HCT116 (cell line): ENCODE results near the gene PLEK2. TPM values are rescaled to one million over a fixed set of nuclear protein-coding genes. Genes with fewer than 3 reads are reported as not detected.

Experiments used
- ATAC-seq: fragments of 200-7000 bp; cut with Tn5 transposase; 2 replicates; pipeline ENCODE4 v1.9.1; 2020; ENCODE audit warnings: mild to moderate bottlenecking, moderate library complexity
- BruUV-seq: library from RNA; stranded (reverse); fragments of 400-500 nt; replicated peaks from 2 replicates; lab custom pipeline; 2021; lab: Mats Ljungman, UMichigan
- CTCF ChIA-PET: fragments of 300-600 bp; sonication (Branson Sonifier 250); formaldehyde crosslinking; loops from one replicate; lab custom pipeline; 2021; ENCODE audit warnings: antibody characterized with exemption; lab: Charles Lee
- POLR2A ChIA-PET: fragments of 300-600, 350-600 bp; sonication (Branson Sonifier 250); formaldehyde crosslinking; loops from one replicate; lab custom pipeline; 2021; ENCODE audit warnings: antibody characterized with exemption; lab: Charles Lee
- RAD21 ChIA-PET, 2 experiments: fragments of 300-600 bp; sonication (Branson Sonifier 250); formaldehyde crosslinking; loops; one replicate each; lab custom pipeline; 2023; ENCODE audit warnings: low total read pairs in 2 of 2; ENCODE audit not compliant: uncharacterized antibody in 2 of 2, unreplicated experiment in 2 of 2, low non-redundant PET in 1 of 2; lab: Charles Lee
- DNase-seq: peaks from one replicate; pipeline ENCODE4 v3.0.0-alpha.2; 2010; ENCODE audit warnings: low read depth, low spot score
- H2AFZ ChIP-seq: fragments of 200-600 bp; shearing (Covaris generic), sonication (generic); 2 replicates; pipeline ENCODE4 v1.6.1; 2017; ENCODE audit warnings: low read depth, mixed run types, mixed read lengths, antibody characterized with exemption, low read length; ENCODE audit not compliant: poor library complexity, severe bottlenecking
- H3K27ac ChIP-seq: 2 replicates; pipeline ENCODE4 v1.5.1; 2012; ENCODE audit warnings: low read depth, low read length
- H3K27me3 ChIP-seq: fragments of 200-600 bp; sonication (generic); 2 replicates; pipeline ENCODE4 v1.6.1; 2016; ENCODE audit warnings: mixed run types, low read length, mixed read lengths; ENCODE audit not compliant: insufficient read depth
- H3K36me3 ChIP-seq, 2 experiments: fragments of 200-500 bp in 1 of 2; fragments of 200-600 bp in 1 of 2; sonication (Bioruptor generic) in 1 of 2; sonication (generic) in 1 of 2; 2 replicates each; pipeline versions ENCODE4 v1.5.1 to v1.6.1; 2014 to 2016; ENCODE audit warnings: low read length in 2 of 2, inconsistent platforms in 1 of 2, mixed read lengths in 1 of 2, mixed run types in 1 of 2; ENCODE audit not compliant: insufficient read depth in 2 of 2, control insufficient read depth in 1 of 2
- H3K4me1 ChIP-seq, 2 experiments: fragments of 200-600 bp in 1 of 2; sonication (generic) in 1 of 2; 2 replicates each; pipeline versions ENCODE4 v1.5.1 to v1.6.1; 2012 to 2017; ENCODE audit warnings: low read length in 2 of 2, inconsistent platforms in 1 of 2, mild to moderate bottlenecking in 1 of 2, mixed read lengths in 1 of 2, mixed run types in 1 of 2, moderate library complexity in 1 of 2; ENCODE audit not compliant: insufficient read depth in 2 of 2, control insufficient read depth in 1 of 2
- H3K4me2 ChIP-seq: fragments of 200-600 bp; sonication (generic); 2 replicates; pipeline ENCODE4 v1.6.1; 2017; ENCODE audit warnings: mixed run types, low read length, mixed read lengths
- H3K4me3 ChIP-seq, 2 experiments: fragments of 200-600 bp in 1 of 2; sonication (generic) in 1 of 2; replicated peaks in 1 of 2; 2 replicates each; pipeline ENCODE4 v1.5.1; 2011 to 2016; ENCODE audit warnings: low read length in 2 of 2, control low read depth in 1 of 2, low read depth in 1 of 2, mild to moderate bottlenecking in 1 of 2, mixed read lengths in 1 of 2, mixed run types in 1 of 2
- H3K79me2 ChIP-seq: fragments of 200-600 bp; sonication (generic); 2 replicates; pipeline ENCODE4 v1.6.1; 2017; ENCODE audit warnings: mild to moderate bottlenecking, mixed run types, low read length, moderate library complexity, mixed read lengths; ENCODE audit not compliant: insufficient read depth
- H3K9ac ChIP-seq: fragments of 200-600 bp; sonication (generic); 2 replicates; pipeline ENCODE4 v1.6.1; 2016; ENCODE audit warnings: low read length, mixed read lengths
- H3K9me2 ChIP-seq: fragments of 200-600 bp; sonication (generic), shearing (Covaris generic); 2 replicates; pipeline ENCODE4 v1.6.1; 2017; ENCODE audit warnings: mixed run types, mild to moderate bottlenecking, moderate library complexity; ENCODE audit not compliant: insufficient read depth
- H3K9me3 ChIP-seq, 2 experiments: fragments of 200-500 bp in 1 of 2; fragments of 200-600 bp in 1 of 2; sonication (Bioruptor generic) in 1 of 2; sonication (generic) in 1 of 2; 2 replicates each; pipeline ENCODE4 v1.6.1; 2014 to 2017; ENCODE audit warnings: low read length in 2 of 2, mixed read lengths in 2 of 2, inconsistent platforms in 1 of 2, low read depth in 1 of 2, mild to moderate bottlenecking in 1 of 2, mixed run types in 1 of 2, moderate library complexity in 1 of 2; ENCODE audit not compliant: control insufficient read depth in 1 of 2, insufficient read depth in 1 of 2
- H4K20me1 ChIP-seq: fragments of 200-600 bp; sonication (generic), shearing (Covaris generic); 2 replicates; pipeline ENCODE4 v1.6.1; 2017; ENCODE audit warnings: mixed run types, mild to moderate bottlenecking, moderate library complexity; ENCODE audit not compliant: insufficient read depth
- CBX3 ChIP-seq: IDR thresholded peaks from 2 replicates; pipeline ENCODE4 v1.6.1; 2012; ENCODE audit warnings: low read depth
- CEBPB ChIP-seq: IDR thresholded peaks from 2 replicates; pipeline ENCODE4 v1.6.1; 2012; ENCODE audit warnings: low read depth
- CTCF ChIP-seq, 3 experiments: fragments of 200-600 bp in 1 of 3; sonication (generic) in 1 of 3; IDR thresholded peaks in 2 of 3; conservative IDR thresholded peaks in 1 of 3; 2 replicates each; pipeline ENCODE4 v1.5.1; 2012 to 2017; ENCODE audit warnings: low read depth in 2 of 3, low read length in 2 of 3, antibody characterized with exemption in 1 of 3, borderline replicate concordance in 1 of 3, control low read depth in 1 of 3, mild to moderate bottlenecking in 1 of 3, mixed read lengths in 1 of 3, mixed run types in 1 of 3, moderate library complexity in 1 of 3; ENCODE audit not compliant: insufficient read depth in 1 of 3
- EGR1 ChIP-seq: IDR thresholded peaks from 2 replicates; pipeline ENCODE4 v1.6.1; 2012; ENCODE audit warnings: low read depth
- EZH2 ChIP-seq: fragments of 200-600 bp; sonication (generic); IDR thresholded peaks from 2 replicates; pipeline ENCODE4 v1.6.1; 2017; ENCODE audit warnings: antibody characterized with exemption, mixed run types
- EZH2phosphoT487 ChIP-seq: fragments of 200-600 bp; IDR thresholded peaks from 2 replicates; pipeline ENCODE4 v1.6.1; 2018; ENCODE audit warnings: antibody characterized with exemption, borderline replicate concordance
- FOSL1 ChIP-seq: IDR thresholded peaks from 2 replicates; pipeline ENCODE4 v1.6.1; 2012; ENCODE audit warnings: low read depth
- JUND ChIP-seq: IDR thresholded peaks from 2 replicates; pipeline ENCODE4 v1.6.1; 2012
- POLR2A ChIP-seq: IDR thresholded peaks from 2 replicates; pipeline ENCODE4 v1.7.0; 2011; ENCODE audit warnings: borderline replicate concordance; ENCODE audit not compliant: insufficient read depth, insufficient read length; ENCODE audit errors: extremely low read depth
- RAD21 ChIP-seq: IDR thresholded peaks from 2 replicates; pipeline ENCODE4 v1.6.1; 2012; ENCODE audit warnings: low read depth, mild to moderate bottlenecking
- REST ChIP-seq: IDR thresholded peaks from 2 replicates; pipeline ENCODE4 v1.6.1; 2012; ENCODE audit warnings: low read depth
- SP1 ChIP-seq: IDR thresholded peaks from 2 replicates; pipeline ENCODE4 v1.6.1; 2012; ENCODE audit warnings: low read depth
- SRF ChIP-seq: IDR thresholded peaks from 2 replicates; pipeline ENCODE4 v1.6.1; 2012; ENCODE audit warnings: low read depth
- ZFX ChIP-seq: fragments of 450-650 bp; IDR thresholded peaks from 2 replicates; pipeline ENCODE4 v1.6.1; 2017
- ZNF274 ChIP-seq: fragments of 200-500 bp; sonication (Bioruptor generic); IDR thresholded peaks from 2 replicates; pipeline ENCODE4 v1.6.1; 2014; ENCODE audit warnings: mild to moderate bottlenecking, low read depth, low read length, inconsistent platforms
- intact Hi-C: fragments of 100-400 bp; cut with micrococcal nuclease; formaldehyde crosslinking; loops from 2 replicates; pipeline ENCODE4 v1.10.0; 2022
- total RNA-seq: library from RNA; stranded (reverse); gene quantifications from one replicate; pipeline ENCODE4 v1.2.1, GENCODE V29; 2021; ENCODE audit not compliant: unreplicated experiment

PLEK2 gene
- total RNA-seq, 1 experiment from 2014 or later: 67.6 TPM

- H3K9ac ChIP-seq: no peak overlapping the region
- no peaks in the 10 kb centered on the region for H3K36me3 ChIP-seq
- H3K27me3 ChIP-seq: 0 out of 2 replicates have a peak, but pooled peaks cover 5% of the 10 kb centered on the region
- no peak for DNase-seq
- POLR2A ChIA-PET: no interaction called here
- H3K4me3 ChIP-seq: no peak overlapping the region
- intact Hi-C loops: no loop called here
- no peaks in the 10 kb centered on the region for H3K79me2 ChIP-seq
- H3K9me3 ChIP-seq: no peaks in the 10 kb centered on the region
- no peak for TF ChIP-seq CTCF (IDR thresholded peaks at IDR 0.05 in 2 of 3, conservative IDR thresholded peaks at IDR 0.05 in 1 of 3; ENCODE audit: borderline replicate concordance in 1 of 3, insufficient read depth in 1 of 3, low read depth in 2 of 3, low read length in 2 of 3)
- no peak for TF ChIP-seq SRF
- no peaks in the 10 kb centered on the region for H4K20me1 ChIP-seq
- RAD21 ChIA-PET: interaction anchor here in 1 of 2 experiments (1.7 kb wide), 1 partner anchor 15 kb away, joined by 4 read pairs; no protein-coding TSS in a partner anchor
- no peak overlapping the region for H2AFZ ChIP-seq
- no peak overlapping the region for H3K4me2 ChIP-seq
- BruUV-seq: no TSS peak
- no peak for ATAC-seq
- no peaks in the 10 kb centered on the region for H3K9me2 ChIP-seq
- H3K4me1 ChIP-seq: peaks cover 0 to 11% of the 10 kb centered on the region in 2 experiments; a peak in 1 of 4 replicates
- CTCF ChIA-PET: interaction anchor here (1.1 kb wide), 1 partner anchor 17 kb away, joined by 3 read pairs; no protein-coding TSS in a partner anchor
- H3K27ac ChIP-seq: no peak overlapping the region
Observed at GRCh38 chr14:67442139-67442906, 30.4 kb upstream of the PLEK2 start.

- H3K4me1 ChIP-seq: peaks cover 0 to 11% of the 10 kb centered on the region in 2 experiments; a peak in 1 of 4 replicates
- DNase-seq: no peak
- BruUV-seq: no TSS peak
- TF ChIP-seq CBX3 (no peak), REST (no peak), EZH2 (no peak), SRF (no peak), CEBPB (no peak), ZFX (no peak), POLR2A (no peak), JUND (no peak), EGR1 (no peak), EZH2phosphoT487 (no peak), RAD21 (no peak), FOSL1 (no peak), ZNF274 (no peak), SP1 (no peak)
Observed at GRCh38 chr14:67441672-67442071, 29.7 kb upstream of the PLEK2 start.

More at GRCh38 chr14:67441672-67442071, 29.7 kb upstream of the PLEK2 start:
- H3K9me2 ChIP-seq: no peaks in the 10 kb centered on the region
- ChIA-PET CTCF (no interaction called here), RAD21 (no interaction called here), POLR2A (no interaction called here)
- no peak overlapping the region for H3K4me2 ChIP-seq
- no peaks in the 10 kb centered on the region for H3K9me3 ChIP-seq
- no peak for ATAC-seq
- no peak overlapping the region for H3K27ac ChIP-seq
- no peaks in the 10 kb centered on the region for H3K36me3 ChIP-seq
- 0 out of 2 replicates have a peak, but pooled peaks cover 5% of the 10 kb centered on the region for H3K27me3 ChIP-seq
- no peak overlapping the region for H2AFZ ChIP-seq
- no peak overlapping the region for H3K9ac ChIP-seq
- H3K79me2 ChIP-seq: no peaks in the 10 kb centered on the region
- H4K20me1 ChIP-seq: no peaks in the 10 kb centered on the region
- no peak overlapping the region for H3K4me3 ChIP-seq
- intact Hi-C loops: no loop called here
